ENCODE data around the gene MFAP5.
"Not testable (repeated sequence)": the region's sequence is repeated elsewhere in the genome, so short reads cannot be mapped to it uniquely, and the experiment has no call there.

DNA sequence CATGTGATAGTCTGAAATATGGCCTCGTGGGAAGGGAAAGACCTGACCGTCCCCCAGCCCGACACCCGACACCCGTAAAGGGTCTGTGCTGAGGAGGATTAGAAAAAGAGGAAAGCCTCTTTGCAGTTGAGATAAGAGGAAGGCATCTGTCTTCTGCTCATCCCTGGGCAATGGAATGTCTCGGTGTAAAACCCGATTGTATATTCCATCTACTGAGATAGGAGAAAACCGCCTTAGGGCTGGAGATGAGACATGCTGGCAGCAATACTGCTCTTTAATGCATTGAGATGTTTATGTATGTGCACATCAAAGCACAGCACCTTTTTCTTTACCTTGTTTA is 26.6 kb downstream of the MFAP5 start:
- not testable (repeated sequence) for TF ChIP-seq EZH2 (IDR thresholded peaks at IDR 0.05; ENCODE audit: low read depth)
- TF ChIP-seq, protein P1, sequence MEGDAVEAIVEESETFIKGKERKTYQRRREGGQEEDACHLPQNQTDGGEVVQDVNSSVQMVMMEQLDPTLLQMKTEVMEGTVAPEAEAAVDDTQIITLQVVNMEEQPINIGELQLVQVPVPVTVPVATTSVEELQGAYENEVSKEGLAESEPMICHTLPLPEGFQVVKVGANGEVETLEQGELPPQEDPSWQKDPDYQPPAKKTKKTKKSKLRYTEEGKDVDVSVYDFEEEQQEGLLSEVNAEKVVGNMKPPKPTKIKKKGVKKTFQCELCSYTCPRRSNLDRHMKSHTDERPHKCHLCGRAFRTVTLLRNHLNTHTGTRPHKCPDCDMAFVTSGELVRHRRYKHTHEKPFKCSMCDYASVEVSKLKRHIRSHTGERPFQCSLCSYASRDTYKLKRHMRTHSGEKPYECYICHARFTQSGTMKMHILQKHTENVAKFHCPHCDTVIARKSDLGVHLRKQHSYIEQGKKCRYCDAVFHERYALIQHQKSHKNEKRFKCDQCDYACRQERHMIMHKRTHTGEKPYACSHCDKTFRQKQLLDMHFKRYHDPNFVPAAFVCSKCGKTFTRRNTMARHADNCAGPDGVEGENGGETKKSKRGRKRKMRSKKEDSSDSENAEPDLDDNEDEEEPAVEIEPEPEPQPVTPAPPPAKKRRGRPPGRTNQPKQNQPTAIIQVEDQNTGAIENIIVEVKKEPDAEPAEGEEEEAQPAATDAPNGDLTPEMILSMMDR (conservative IDR thresholded peaks at IDR 0.05) = not testable (repeated sequence)

Measured in PC-9 (cell line).